Bronchial epithelial cell (primary cell): ENCODE results near the gene AFMID. TPM values are rescaled to one million over a fixed set of nuclear protein-coding genes. Genes with fewer than 3 reads are reported as not detected.

Experiments
- DNase-seq: peaks from one replicate; pipeline ENCODE4 v3.0.0-alpha.2; 2010; ENCODE audit warnings: low read depth
- FAIRE-seq: peaks from 2 replicates; lab custom pipeline; 2011; peaks lifted over from hg19 to GRCh38; lab: Jason Lieb, UNC
- H3K27me3 ChIP-seq: 2 replicates; pipeline ENCODE4 v1.5.1; 2011; ENCODE audit warnings: low read length; ENCODE audit not compliant: control insufficient read depth, insufficient read depth
- H3K36me3 ChIP-seq: 2 replicates; pipeline ENCODE4 v1.5.1; 2011; ENCODE audit warnings: low read length; ENCODE audit not compliant: control insufficient read depth, insufficient read depth
- H3K4me3 ChIP-seq: 2 replicates; pipeline ENCODE4 v1.5.1; 2011; ENCODE audit warnings: mild to moderate bottlenecking, low read depth, low read length, control low read depth
- total RNA-seq: library from RNA; depleted of rRNA; stranded (reverse); fragments of >200 nt; gene quantifications from 2 replicates; pipeline ENCODE4 v1.2.1, GENCODE V29; 2014
- TF ChIP-seq, protein P1 (sequence below): IDR thresholded peaks from 2 replicates; pipeline ENCODE4 v1.5.1; 2011; ENCODE audit warnings: mild to moderate bottlenecking, moderate library complexity, low read length, control low read depth, inconsistent platforms; ENCODE audit not compliant: insufficient read depth, severe bottlenecking

Gene AFMID
- total RNA-seq, 1 donor from 2014 or later = 32.1 TPM

DNA sequence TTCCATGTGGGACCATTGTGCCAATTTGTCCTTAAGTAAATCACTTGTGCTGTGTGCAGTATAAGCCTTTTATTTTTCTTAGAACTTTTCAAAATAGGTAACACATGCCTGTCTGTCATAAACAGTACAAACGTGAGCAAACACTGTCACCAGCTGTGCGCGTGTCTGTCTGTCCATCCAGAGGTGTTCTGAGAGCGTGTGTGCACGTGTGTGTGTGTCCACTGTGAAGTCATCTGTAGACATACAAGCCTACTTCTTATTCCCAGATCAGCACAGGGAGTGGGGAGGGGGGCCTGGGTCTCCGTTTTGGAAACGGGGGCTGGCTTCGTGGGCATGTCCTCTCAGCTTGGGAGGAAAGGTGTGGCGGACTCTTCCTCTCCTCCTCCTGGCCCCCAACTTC is 53.7 kb downstream of the AFMID start:
- TF ChIP-seq, protein P1, sequence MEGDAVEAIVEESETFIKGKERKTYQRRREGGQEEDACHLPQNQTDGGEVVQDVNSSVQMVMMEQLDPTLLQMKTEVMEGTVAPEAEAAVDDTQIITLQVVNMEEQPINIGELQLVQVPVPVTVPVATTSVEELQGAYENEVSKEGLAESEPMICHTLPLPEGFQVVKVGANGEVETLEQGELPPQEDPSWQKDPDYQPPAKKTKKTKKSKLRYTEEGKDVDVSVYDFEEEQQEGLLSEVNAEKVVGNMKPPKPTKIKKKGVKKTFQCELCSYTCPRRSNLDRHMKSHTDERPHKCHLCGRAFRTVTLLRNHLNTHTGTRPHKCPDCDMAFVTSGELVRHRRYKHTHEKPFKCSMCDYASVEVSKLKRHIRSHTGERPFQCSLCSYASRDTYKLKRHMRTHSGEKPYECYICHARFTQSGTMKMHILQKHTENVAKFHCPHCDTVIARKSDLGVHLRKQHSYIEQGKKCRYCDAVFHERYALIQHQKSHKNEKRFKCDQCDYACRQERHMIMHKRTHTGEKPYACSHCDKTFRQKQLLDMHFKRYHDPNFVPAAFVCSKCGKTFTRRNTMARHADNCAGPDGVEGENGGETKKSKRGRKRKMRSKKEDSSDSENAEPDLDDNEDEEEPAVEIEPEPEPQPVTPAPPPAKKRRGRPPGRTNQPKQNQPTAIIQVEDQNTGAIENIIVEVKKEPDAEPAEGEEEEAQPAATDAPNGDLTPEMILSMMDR = no peak
- DNase-seq (no peak), FAIRE-seq (no peak)
- Histone ChIP-seq H3K27me3 (no peaks in the 10 kb centered on the region), H3K4me3 (no peak overlapping the region), H3K36me3 (no peaks in the 10 kb centered on the region)

GRCh38 chr17:78241277-78242023 is 54.3 kb downstream of the AFMID start:
- no peak overlapping the region for H3K4me3 ChIP-seq
- FAIRE-seq = peak; percentile 52
- H3K27me3 ChIP-seq = no peaks in the 10 kb centered on the region
- H3K36me3 ChIP-seq = no peaks in the 10 kb centered on the region
- TF ChIP-seq, protein P1 = no peak
- DNase-seq = no peak

- TF ChIP-seq, protein P1 = no peak
- FAIRE-seq = no peak
- Histone ChIP-seq H3K36me3 (no peaks in the 10 kb centered on the region), H3K4me3 (no peak overlapping the region), H3K27me3 (no peaks in the 10 kb centered on the region)
- no peak for DNase-seq
These were observed 55.0 kb downstream of the AFMID start for GRCh38 chr17:78242024-78242742.

DNA sequence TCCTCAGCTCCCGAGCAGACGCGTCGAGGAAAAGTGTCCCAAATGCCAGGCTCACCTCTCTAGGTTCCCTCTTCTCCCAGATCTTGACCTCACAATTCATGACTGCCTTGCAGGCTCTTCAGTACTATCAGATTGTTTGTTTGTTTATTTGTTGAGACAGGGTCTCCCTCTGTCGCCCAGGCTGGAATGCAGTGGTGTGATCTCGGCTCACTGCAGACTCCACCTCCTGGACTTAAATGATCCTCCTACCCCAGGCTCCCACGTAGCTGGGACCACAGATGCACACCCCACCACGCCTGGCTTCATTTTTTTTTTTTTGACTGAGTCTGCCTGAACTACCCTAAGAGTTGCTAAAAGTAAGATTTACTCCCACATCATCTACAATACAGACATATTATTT is 60.1 kb downstream of the AFMID start:
- no peak for DNase-seq
- TF ChIP-seq, protein P1 = no peak
- Histone ChIP-seq H3K27me3 (peaks cover 2% of the 10 kb centered on the region), H3K4me3 (no peak overlapping the region), H3K36me3 (no peaks in the 10 kb centered on the region)
- FAIRE-seq = no peak

GRCh38 chr17:78248051-78248914 is 61.1 kb downstream of the AFMID start:
- FAIRE-seq = no peak
- peaks cover 2% of the 10 kb centered on the region for H3K27me3 ChIP-seq
- H3K36me3 ChIP-seq = no peaks in the 10 kb centered on the region
- no peak overlapping the region for H3K4me3 ChIP-seq
- TF ChIP-seq, protein P1 = no peak
- no peak for DNase-seq
